KG1 (cell line): ENCODE data around the gene ARID5B.
"Not testable (repeated sequence)": the region's sequence is repeated elsewhere in the genome, so short reads cannot be mapped to it uniquely, and the experiment has no call there.

Experiments used
- DNase-seq: peaks from one replicate; lab custom pipeline; 2025; lab: John Stamatoyannopoulos, UW

The ARID5B gene

DNA sequence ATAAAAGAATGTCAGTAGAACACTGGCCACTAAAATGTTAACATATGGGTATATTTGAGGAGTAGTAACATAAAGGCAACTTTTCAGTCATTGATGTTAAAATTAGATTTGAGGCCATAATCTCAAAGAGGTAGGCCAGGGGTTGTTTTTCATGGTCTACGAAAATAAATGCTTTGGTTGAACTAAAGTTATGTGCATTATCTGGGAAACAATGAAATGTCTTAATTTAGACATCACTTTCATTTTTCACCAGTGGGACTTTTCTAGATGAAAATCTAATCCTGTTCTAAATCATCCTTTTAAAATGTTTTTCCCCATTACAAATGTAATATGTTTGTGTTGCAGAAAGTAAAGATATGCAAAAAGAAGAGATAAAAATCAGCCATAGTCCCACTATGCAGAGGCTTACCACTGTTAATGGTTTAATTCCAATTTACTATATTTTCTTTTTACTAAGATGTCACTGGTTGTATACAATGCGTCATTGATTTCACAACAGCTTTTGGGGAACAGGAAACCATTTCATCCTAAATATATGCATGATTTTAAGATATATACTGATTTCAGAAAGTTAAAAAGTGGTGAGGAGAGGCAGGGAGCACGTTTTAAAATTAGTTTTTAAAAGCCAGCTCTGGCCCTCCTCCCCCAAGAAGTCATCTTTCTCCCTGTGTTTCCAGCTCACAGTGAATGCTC lies 64.3 kb downstream of the ARID5B start:
- DNase-seq, result no peak

DNA sequence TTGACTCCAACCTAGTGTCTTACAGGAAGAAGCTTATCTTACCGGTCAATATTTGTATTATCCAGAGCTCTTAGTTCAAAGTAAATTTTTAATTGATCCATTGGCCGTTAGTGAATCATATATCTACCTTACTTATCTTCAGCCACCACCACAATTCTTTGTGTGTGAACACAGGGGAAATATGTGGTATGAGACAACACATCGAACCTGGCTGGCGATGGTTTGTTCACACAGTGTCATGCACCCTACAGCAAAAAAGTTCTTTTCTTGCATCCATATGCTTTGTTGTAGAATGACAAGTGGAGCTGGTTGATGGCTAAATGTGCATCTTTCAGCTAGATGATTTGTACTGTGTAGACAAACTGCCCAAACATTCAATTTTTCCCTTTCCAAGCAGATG lies 65.8 kb downstream of the ARID5B start:
- DNase-seq, result no peak

DNA sequence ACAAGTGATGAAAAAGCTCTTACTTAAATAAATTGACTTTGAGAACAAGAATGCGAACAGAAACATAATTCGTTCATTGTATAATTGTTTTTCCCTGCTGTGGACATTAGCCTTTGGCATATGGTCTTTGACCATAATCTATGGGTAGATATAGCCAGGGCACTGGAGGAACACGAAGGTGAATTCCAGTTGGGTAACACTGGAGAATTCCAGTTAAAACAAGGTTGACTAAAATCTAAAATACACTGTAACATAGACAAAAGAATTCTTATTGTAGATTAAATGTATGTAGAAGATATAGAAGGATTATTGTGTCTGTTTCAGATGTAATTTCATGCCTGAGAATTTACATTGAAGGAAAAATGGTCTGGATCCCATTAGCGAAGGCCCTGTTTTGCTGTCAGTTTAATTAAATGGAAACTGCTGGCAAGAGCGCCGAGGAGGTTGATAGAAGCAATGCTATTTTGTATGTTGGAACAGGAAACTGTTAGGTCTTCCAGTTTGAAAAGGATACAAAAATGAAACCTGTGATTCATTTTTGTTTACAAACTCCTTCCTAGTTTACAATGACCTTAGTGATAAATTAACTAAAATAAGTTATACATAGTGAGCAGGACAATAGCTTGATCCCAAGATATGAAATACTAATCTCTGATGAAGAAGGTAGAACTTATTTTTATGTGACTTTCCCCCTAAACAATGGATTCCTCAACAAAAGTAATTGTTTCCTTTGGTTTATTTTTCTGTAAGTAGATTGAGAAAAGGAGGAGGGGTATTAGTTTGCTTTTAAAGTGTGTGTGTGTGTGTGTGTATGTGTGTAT lies 68.9 kb downstream of the ARID5B start:
- no peak for DNase-seq

DNA sequence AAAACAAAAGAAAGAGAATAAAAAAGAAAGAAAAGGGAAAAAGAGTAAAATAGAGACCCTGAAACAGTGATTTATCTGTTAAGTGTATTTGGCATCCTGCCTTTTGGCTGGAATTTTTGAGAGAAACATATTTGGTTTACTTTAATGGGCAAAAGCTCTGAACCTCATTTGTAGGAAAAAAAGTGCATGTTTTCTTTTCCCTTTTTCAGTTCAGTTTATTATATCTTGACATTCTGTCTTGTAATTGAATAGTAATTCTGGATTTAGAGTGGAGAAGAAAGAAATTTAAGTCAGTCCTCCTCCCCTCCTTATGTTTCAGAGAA lies 69.5 kb downstream of the ARID5B start:
- DNase-seq, result no peak

DNA sequence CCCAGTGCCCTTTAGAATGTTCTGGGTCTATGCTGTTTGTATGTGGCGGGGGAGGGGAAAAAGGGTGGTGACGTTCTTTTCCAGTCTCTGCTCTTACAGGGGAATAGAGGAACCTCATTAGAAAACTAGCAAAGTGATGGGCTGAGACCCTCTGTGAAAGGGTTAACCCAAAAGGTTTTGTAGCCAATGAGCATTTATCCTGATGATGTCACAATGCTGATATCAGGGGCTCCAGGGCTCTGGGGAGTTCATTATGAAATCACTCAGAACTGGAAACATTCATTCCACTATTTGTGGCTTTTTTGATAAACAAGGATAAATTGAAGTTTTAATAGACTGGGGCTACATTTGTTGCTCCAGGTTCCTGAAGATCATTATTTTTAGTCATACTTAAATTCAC lies 71.7 kb downstream of the ARID5B start:
- no peak for DNase-seq

DNA sequence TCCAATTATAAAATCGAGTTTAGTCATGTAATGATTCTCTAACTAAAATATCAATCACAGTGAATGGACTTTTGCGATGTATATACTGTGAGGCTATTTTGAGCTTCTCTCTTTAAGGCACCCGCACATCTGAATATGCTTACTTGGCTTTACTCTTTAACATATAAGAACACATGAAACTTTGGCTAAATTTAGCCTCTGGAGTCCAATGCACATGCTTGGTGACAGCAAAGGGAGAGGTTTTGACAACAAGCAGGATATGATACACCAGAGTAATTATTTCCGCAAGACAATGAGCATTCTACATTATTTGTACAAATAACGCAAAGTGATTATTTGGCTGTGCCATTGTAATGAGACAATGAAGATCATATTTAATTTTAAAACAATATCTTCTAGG lies 72.4 kb downstream of the ARID5B start:
- no peak for DNase-seq

DNA sequence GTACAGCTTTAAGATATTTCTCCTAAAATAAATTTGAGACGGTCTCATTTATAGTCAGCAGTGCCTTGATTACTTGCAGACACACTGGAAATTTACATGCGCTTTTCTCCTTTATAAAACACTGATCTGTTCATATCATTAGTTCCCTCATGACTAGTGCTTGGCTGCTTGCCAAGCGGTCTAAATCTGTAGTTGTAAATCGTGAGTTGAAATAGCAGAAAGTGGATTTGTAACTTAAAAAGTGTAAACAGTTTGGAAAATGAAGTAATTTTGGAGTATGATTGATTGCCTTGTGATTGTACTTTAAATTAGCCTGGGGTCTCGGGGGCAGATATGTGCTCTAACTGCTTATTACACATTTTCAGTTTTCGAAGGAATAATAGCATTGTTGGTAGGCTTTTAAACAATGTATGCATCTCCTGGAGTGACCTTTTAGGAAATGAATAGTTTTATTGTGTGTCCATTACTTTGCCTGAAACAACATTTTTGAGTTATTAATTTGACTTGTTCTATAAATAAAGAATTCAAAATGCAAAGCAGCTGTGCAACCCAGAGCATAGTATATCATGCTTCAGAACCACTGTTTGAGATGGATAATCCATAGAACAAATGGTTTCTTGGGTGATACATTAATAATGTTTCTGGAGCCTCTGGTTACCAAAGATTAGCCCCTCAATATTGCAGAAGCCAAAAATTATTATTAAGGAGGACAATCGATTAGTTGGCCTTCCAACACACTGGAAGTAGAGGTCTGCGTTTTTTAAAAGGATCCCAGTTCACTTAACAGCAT lies 73.3 kb downstream of the ARID5B start:
- no peak for DNase-seq

DNA sequence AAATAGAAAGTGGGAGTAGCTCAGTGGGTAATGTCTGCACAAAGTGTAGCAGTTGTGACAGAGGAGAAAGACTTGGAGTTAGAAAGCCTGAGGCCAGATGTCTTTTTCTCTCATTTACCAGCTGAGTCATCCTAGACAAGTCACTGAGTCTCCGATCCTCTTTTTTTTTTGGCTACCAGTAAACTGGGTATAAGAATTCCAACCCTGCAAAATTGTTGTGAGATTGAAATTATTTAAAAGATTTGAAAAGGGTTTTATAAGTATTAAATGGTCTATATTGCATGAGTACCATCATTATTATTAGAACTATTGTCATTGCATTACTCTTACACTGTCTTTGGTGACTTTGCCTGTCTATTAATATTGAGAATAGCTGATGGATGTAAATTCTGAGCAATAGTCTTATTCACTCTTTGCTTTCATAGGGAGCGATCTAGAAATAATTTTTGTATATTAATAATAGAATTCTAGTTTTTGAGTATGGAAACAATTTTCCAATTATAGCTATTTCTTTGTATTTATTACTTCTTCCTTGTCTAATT lies 74.0 kb downstream of the ARID5B start:
- no peak for DNase-seq

DNA sequence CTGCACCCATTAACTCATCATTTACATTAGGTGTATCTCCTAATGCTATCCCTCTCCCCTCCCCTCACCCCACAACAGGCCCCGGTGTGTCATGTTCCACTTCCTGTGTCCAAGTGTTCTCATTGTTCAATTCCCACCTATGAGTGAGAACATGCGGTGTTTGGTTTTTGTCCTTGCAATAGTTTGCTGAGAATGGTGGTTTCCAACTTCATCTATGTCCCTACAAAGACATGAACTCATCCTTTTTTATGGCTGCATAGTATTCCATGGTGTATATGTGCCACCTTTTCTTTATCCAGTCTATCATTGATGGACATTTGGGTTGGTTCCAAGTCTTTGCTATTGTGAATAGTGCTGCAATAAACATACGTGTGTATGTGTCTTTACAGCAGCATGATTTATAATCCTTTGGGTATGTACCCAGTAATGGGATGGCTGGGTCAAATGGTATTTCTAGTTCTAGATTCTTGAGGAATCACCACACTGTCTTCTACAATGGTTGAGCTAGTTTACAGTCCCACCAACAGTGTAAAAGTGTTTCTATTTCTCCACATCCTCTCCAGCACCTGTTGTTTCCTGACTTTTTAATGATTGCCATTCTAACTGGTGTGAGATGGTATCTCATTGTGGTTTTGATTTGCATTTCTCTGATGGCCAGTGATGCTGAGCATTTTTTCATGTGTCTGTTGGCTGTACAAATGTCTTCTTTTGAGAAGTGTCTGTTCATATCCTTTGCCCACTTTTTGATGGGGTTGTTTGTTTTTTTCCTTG lies 75.6 kb downstream of the ARID5B start:
- not testable (repeated sequence) for DNase-seq

DNA sequence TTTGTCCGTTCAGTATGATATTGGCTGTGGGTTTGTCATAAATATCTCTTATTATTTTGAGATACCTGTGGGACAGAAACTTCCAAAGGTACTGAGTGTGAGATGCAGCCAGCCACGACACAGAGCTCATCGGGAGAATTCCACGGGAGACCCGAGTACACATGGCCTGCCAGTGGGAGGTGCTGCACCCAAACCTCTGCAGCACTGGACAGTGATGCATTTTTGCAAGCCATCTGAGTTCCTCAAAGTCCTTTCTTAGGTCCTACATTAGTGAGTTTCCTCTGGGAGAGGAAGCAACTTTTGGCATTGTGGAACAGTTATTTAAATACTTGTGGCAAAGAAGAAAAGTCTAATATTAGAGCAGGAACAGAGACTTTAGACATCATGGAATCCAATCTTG lies 77.5 kb downstream of the ARID5B start:
- no peak for DNase-seq

DNA sequence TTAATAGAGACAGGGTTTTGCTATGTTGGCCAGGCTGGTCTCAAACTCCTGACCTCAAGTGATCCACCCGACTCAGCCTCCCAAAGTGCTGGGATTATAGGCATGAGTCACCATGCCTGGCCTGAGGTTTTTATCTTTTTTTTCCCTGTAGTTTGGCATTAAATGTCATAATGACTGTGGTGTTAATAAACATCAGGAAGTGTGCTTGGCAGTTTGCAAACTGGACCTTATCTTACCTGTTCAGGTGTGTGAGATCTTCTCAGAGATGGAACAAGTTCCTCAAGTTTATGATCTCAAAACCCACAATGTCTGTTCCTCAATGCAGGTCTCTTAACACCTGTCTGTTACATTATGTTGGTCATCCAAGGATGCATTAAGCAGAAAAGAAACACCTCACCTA lies 80.0 kb downstream of the ARID5B start:
- no peak for DNase-seq

DNA sequence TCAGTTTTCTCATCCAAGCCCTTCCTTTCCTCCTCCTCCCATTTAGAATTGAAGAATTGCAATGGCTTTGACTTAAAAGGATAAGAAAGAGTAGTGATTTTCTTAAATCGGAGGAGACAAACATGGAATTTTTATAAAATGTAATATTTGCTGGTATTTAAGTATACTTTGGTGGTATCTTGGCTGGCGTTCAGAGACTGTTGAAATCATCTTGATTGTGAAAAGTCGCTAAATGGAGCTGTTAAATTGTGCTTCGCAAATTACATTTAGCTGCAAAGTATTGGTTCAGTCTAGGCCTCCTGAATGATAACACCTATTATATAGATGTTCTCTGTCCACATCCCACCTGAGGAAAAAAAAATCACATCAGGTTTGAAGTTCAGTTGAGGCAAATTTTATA lies 81.8 kb downstream of the ARID5B start:
- no peak for DNase-seq

DNA sequence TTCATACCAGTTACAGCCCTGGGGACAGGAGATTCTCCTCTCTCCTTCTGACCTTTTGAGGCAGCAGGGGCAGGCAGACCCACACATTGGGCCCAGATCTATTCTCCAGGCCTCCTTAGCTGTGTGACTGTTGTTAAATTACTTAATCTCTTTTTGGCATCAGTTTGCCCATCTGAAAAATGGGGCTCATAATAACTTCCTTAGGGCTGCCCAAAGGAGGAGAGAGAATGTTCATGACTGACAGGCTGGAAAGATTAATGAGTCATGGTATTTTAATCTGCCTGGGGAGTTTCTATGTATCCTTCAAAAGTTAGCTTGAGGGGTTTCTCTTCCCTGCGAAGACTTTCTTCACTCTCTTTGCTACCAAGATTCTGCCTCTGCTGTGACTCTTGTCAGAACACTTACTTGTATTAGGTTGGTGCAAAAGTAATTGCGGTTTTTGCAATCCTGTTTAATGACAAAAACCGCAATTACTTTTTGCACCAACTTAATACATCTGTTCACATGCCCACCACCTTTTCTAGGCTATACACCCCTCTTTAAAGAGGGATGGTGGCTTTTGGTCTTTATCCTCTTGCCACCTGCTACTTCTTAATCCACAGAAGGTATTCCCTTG lies 83.4 kb downstream of the ARID5B start:
- no peak for DNase-seq

DNA sequence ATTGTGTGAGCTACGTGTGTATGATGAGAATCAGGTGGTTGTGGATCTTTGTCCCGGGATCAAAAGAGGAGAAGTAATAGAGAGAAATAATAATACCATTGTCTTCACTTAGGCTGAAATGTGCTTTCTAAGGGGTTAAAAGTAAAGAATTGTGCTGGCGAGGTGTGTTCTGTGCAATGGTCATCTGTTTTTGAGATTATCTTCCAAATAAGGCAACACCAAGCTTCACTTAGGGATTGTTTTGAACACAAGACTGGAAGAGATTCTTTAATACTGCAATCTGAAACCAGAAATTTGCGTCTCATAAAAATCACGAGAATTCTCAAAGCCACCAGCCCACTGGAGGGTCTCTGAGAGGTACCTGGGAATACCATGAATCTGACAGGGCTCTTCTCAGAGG lies 84.2 kb downstream of the ARID5B start:
- no peak for DNase-seq

DNA sequence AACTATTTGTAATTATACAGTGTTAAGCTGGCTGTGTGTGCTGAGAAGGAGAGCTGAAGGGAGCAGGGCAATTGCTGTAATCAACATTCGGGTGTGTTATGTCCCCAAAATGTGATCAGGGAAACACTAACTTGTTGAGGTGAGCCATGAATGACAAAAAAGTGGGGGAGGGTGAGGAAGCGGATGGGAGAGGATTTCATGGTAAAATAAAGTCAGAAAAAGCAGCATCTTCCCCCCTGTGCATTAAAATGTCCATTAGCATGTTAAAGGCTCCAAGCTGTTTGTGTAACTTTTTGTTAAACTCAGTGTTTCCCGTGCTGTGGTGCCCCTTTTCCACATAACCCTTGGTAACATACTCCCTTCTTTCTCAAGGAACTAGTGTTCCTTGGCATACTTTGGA lies 84.9 kb downstream of the ARID5B start:
- DNase-seq, result no peak

DNA sequence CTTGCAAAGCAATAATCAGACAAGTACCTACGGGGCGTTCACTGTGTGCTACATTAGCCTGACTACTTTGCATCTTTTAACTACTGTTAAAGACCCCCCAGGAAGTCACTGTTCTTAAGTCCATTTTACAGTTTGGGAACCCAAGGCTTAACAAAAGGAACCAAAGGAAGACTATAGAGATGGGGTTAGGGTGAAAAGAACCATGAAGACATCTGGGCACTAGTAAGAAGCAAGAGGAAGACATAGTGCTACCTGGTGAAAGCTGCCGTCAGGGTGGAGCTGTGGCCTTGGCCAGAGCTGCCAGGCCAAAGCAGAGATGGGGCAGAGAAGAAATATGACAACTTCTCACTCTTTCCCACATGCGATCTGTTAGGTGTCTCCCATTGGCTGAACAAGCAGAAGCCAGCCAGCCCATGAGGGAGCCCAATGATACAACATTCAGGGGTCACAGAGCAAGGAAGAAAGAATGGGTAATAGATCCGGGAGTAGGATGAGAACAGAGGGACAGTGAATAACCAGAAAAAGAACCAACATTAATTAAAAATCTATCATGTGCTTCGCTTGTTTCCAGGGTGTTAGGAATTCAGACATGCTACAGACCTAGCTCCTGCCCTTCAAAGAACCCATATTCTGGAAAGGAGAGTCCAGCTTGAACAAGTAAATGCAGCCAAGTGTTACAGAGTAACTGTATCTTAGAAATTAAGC lies 85.4 kb downstream of the ARID5B start:
- DNase-seq, result no peak

DNA sequence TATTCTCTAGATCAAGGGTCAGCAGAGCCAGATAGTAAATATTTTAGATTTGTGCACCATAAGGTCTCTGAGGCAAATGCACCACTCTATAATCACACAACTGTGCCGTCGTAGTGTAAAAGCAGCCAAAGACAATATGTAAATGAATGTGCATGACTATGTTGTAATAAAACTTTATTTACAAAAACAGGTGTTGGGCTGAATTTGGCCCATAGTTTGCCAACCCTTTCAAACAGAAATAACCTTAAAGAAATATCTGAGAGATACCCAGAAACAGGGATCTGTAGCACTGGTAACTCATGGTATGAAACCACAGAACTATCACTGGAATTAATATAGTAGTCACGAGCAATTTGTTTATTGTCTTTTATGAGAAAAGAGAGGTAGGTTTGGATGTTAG lies 86.0 kb downstream of the ARID5B start:
- DNase-seq, result no peak

DNA sequence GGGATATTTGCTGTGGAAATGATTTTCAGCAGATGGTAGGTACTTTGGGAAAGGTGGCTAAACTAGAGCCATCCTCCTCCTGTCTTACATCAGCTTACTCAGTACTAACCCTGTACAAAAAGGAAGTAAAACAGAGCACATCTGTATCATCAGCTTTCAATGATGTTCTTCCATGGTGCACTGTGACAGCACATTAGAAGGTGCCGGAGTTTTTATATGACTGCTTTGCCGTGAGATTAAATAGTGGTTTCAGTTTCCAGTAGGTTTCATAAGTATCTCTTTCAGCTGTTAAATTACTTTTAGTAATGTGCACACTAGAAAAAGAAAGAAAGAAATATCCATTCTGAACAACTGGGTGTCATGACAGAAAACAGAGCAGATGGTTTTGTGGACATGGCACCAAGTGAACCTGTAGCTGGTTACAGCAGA lies 86.5 kb downstream of the ARID5B start:
- DNase-seq, result no peak

DNA sequence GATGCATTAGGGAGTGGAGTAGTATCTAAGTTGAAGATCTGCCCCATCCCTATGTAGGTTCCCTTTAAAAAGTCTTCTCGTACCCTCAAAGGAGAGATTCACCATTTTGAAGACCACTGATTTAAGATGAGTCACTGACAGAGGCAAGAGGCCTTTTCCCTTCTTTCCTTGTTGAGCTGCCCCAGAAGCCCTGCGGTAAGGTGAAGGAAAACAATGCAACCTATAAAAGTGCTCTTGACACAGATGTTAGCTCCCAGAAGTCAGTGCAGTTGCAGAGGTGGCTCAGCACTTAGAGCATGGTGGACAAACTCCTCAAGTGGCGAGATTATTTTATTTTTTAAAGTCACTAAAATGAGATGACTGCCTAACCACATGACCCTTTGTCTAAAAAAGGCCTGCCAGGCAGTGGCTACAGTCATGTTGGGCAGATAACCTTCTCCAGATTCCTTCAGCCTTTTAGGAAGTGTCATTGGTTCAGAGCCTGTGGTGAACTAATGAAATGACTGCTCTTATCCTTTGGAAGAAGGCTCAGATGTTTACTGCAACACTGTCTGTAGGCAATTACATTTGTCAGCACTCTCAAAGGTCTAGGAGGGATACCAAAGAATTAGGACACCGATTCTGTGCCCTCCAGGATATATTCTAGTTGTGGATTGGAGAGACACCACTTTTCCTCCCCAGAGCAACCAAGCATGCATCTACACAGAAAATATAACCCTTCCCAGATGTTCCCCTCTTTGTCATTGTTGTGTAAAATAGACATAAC lies 88.7 kb downstream of the ARID5B start:
- no peak for DNase-seq

DNA sequence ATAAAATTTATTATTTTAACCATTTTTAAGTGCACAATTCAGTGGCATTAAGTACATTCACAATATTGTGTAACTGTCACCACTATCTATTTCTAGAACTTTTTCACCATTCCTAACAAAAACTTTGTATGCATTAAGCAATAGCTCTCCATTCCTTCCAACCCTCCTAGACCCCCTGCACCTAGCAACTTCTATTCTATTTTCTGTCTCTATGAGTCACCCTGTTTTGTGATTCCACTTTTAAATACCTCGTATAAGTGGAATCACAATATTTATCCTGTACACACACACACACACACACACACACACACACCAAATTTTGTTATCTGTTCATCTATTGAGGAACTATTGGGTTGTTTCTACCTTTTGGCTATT lies 89.2 kb downstream of the ARID5B start:
- no peak for DNase-seq
